Ectodermal cell (in vitro differentiated cells): ENCODE results near the gene INO80C.

ENCODE experiments used
- H3K27ac ChIP-seq: 2 replicates; pipeline ENCODE4 v1.7.0; 2013; ENCODE audit warnings: mild to moderate bottlenecking, low read depth, low read length; ENCODE audit not compliant: insufficient read depth, poor library complexity, severe bottlenecking
- H3K27me3 ChIP-seq: 2 replicates; pipeline ENCODE4 v1.7.0; 2013; ENCODE audit warnings: mild to moderate bottlenecking, low read length; ENCODE audit not compliant: insufficient read depth, control insufficient read depth, poor library complexity, severe bottlenecking
- H3K36me3 ChIP-seq: one replicate; pipeline ENCODE4 v1.7.0; 2013; ENCODE audit warnings: low read length; ENCODE audit not compliant: control insufficient read depth, insufficient read depth
- H3K4me1 ChIP-seq: one replicate; pipeline ENCODE4 v1.7.0; 2013; ENCODE audit warnings: low read length; ENCODE audit not compliant: control insufficient read depth, insufficient read depth
- H3K4me3 ChIP-seq: 2 replicates; pipeline ENCODE4 v1.7.0; 2013; ENCODE audit warnings: low read depth, low read length, control low read depth; ENCODE audit not compliant: insufficient read depth
- H3K9me3 ChIP-seq: 2 replicates; pipeline ENCODE4 v1.7.0; 2013; ENCODE audit warnings: mild to moderate bottlenecking, low read length, moderate library complexity; ENCODE audit not compliant: control insufficient read depth
- WGBS, 2 experiments: methylation state at CpG; one replicate each; pipeline ENCODE4 v1.1.7; 2013; ENCODE audit warnings: missing lambda C conversion rate in 2 of 2; 5-methylcytosine and 5-hydroxymethylcytosine counted together

Gene INO80C

DNA sequence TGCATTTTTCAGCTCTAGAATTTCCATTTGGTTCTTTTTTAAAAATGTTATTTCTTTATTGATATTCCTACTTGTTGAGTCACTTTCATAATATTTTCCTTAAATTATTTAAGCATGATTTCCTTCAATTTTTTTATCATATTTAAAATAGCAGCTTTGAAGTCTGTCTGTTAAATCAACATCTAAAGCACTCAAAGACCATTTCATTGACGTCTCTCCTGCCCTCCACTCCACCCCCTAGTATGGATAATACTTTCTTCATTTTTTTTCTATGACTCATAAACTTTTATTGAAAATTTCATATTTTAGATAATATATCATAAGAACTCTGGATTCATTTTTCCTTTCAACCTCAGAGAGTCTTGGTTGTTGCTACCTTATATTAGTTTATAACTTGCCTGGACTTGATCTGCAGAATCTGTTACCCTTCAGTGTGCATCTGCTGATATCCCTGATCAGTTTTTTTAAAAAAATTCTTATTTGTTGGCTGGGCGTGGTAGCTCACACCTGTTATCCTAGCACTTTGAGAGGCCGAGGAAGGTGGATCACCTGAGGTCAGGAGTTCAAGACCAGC is 61.6 kb downstream of the INO80C start:
- H3K4me1 ChIP-seq = no peaks in the 10 kb centered on the region
- H3K27ac ChIP-seq = no peak overlapping the region
- H3K27me3 ChIP-seq = no peaks in the 10 kb centered on the region
- H3K4me3 ChIP-seq = no peak overlapping the region
- WGBS, 2 experiments = 90 to 95% methylated on average over 3 of the region's 3 CpGs
- no peaks in the 10 kb centered on the region for H3K36me3 ChIP-seq
- no peaks in the 10 kb centered on the region for H3K9me3 ChIP-seq

- no peak overlapping the region for H3K27ac ChIP-seq
- no peaks in the 10 kb centered on the region for H3K27me3 ChIP-seq
- H3K9me3 ChIP-seq = no peaks in the 10 kb centered on the region
- 92 to 100% methylated on average over 3 of the region's 3 CpGs for WGBS, 2 experiments
- H3K4me1 ChIP-seq = no peaks in the 10 kb centered on the region
- H3K4me3 ChIP-seq = no peak overlapping the region
- H3K36me3 ChIP-seq = no peaks in the 10 kb centered on the region
Observed at GRCh38 chr18:35435401-35435800, 62.4 kb downstream of the INO80C start.

DNA sequence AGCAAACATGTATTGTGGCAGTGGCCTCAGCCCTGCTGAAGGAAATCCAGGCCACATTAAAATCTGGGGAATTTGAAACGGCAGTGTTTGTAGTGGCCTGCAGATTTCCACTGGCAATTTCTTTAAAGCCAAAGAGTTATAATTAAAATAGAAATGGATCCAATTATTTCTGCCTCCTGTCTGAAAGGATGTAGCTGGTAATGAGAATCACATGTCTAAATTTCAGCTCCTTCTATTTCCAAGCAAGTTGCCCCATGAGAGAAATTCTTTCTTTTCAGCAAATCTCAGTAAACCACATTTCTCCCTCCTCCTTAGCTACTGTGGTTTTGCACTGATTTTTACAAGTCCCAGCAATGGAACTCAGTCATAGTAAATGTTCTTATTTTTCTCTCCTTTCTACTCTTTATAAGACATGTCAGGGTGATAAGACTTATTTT is 65.2 kb downstream of the INO80C start:
- H3K27ac ChIP-seq = no peak overlapping the region
- WGBS, 2 experiments = 86 to 91% methylated on average over 1 of the region's 1 CpG
- no peaks in the 10 kb centered on the region for H3K27me3 ChIP-seq
- H3K36me3 ChIP-seq = no peaks in the 10 kb centered on the region
- H3K4me1 ChIP-seq = no peaks in the 10 kb centered on the region
- H3K4me3 ChIP-seq = no peak overlapping the region
- H3K9me3 ChIP-seq = no peaks in the 10 kb centered on the region

- H3K4me3 ChIP-seq = no peak overlapping the region
- WGBS, 2 experiments = 95% methylated on average over 4 to 6 of the region's 6 CpGs
- no peaks in the 10 kb centered on the region for H3K27me3 ChIP-seq
- H3K4me1 ChIP-seq = no peaks in the 10 kb centered on the region
- no peaks in the 10 kb centered on the region for H3K9me3 ChIP-seq
- H3K36me3 ChIP-seq = no peaks in the 10 kb centered on the region
- no peak overlapping the region for H3K27ac ChIP-seq
Observed at GRCh38 chr18:35431374-35431741, 66.4 kb downstream of the INO80C start.

GRCh38 chr18:35430721-35431373 is 66.9 kb downstream of the INO80C start:
- Histone ChIP-seq H3K36me3 (no peaks in the 10 kb centered on the region), H3K4me3 (no peak overlapping the region), H3K4me1 (no peaks in the 10 kb centered on the region), H3K9me3 (no peaks in the 10 kb centered on the region), H3K27me3 (no peaks in the 10 kb centered on the region), H3K27ac (no peak overlapping the region)
- 96 to 98% methylated on average over 3 of the region's 4 CpGs for WGBS, 2 experiments

- Histone ChIP-seq H3K36me3 (no peaks in the 10 kb centered on the region), H3K4me1 (peaks cover 4% of the 10 kb centered on the region), H3K27me3 (no peaks in the 10 kb centered on the region), H3K27ac (no peak overlapping the region), H3K4me3 (no peak overlapping the region), H3K9me3 (no peaks in the 10 kb centered on the region)
- WGBS, 2 experiments = 91% methylated on average over 5 of the region's 5 CpGs
Observed at GRCh38 chr18:35426786-35427185, 71.0 kb downstream of the INO80C start.

DNA sequence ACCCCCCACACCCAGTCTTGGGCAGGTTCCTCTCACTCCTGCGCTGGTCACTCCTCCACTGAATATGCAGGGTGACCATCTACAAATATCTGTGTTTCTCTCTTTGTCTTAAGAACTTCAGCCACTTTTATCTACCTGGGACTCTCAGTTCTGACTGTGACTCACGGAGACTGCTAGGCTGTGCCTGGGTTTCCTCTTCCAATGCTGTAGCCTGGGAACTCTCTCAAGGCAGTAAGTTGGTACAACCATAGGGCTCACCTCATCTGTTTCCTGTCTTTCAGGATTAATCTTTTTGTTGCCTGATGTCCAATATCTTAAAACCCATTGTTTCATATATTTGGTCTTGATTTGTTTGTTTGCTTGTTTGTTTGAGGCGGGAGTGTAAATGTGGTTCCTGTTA is 73.4 kb downstream of the INO80C start:
- peaks cover 4% of the 10 kb centered on the region for H3K4me1 ChIP-seq
- 83 to 86% methylated on average over 2 of the region's 3 CpGs for WGBS, 2 experiments
- H3K4me3 ChIP-seq = no peak overlapping the region
- H3K36me3 ChIP-seq = no peaks in the 10 kb centered on the region
- H3K27ac ChIP-seq = no peak overlapping the region
- H3K27me3 ChIP-seq = no peaks in the 10 kb centered on the region
- no peaks in the 10 kb centered on the region for H3K9me3 ChIP-seq

- Histone ChIP-seq H3K9me3 (peaks cover 1% of the 10 kb centered on the region), H3K4me1 (peaks cover 4% of the 10 kb centered on the region), H3K27me3 (no peaks in the 10 kb centered on the region), H3K4me3 (no peak overlapping the region), H3K36me3 (no peaks in the 10 kb centered on the region), H3K27ac (no peak overlapping the region)
- 92% methylated on average over 3 of the region's 3 CpGs for WGBS, 2 experiments
Observed at GRCh38 chr18:35422237-35422636, 75.5 kb downstream of the INO80C start.

DNA sequence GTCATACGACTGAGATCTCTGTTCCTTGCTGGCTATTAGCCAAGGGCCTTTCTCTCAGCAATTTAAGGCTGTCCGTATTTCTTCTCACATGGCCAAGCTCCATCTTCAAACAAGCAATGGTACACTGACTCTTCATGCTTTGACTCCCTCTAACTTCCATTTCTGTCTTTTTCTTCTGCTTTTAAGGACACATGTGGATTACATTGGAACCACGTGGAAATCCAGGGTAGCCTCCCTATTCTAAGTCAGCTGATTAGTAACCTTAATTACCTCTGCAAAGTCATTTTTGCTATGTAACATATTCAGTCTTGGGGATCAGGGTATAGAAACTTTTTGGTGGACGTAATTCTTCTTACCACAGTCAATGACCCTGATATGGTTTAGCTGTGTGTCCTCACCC is 79.2 kb downstream of the INO80C start:
- Histone ChIP-seq H3K36me3 (no peaks in the 10 kb centered on the region), H3K4me3 (no peak overlapping the region), H3K27me3 (no peaks in the 10 kb centered on the region), H3K27ac (no peak overlapping the region), H3K9me3 (peaks cover 4% of the 10 kb centered on the region), H3K4me1 (peaks cover 4% of the 10 kb centered on the region)
- WGBS, 2 experiments = 86 to 90% methylated on average over 4 of the region's 4 CpGs
